GM12878 (cell line): ENCODE data around the gene HIF3A. TPM values are rescaled to one million over a fixed set of nuclear protein-coding genes. Genes with fewer than 3 reads are reported as not detected.

Experiments
- BRCA1 ChIP-seq: IDR thresholded peaks from 2 replicates; pipeline ENCODE4 v1.6.1; 2011; ENCODE audit warnings: low read depth, low read length, improper control_type of control experiment
- CUX1 ChIP-seq: IDR thresholded peaks from 2 replicates; pipeline ENCODE4 v1.6.1; 2012; ENCODE audit warnings: improper control_type of control experiment, low read depth, low read length; ENCODE audit not compliant: insufficient replicate concordance
- IRF5 ChIP-seq: fragments of 450-650 bp; IDR thresholded peaks from 2 replicates; pipeline ENCODE4 v1.6.1; 2017; ENCODE audit warnings: borderline replicate concordance
- MXI1 ChIP-seq: fragments of 150-350 bp; IDR thresholded peaks from 2 replicates; pipeline ENCODE4 v1.6.1; 2011; ENCODE audit warnings: low read depth, mild to moderate bottlenecking, inconsistent platforms, low read length, improper control_type of control experiment
- RUNX3 ChIP-seq: IDR thresholded peaks from 2 replicates; pipeline ENCODE4 v1.6.1; 2012; ENCODE audit warnings: low read length, inconsistent platforms
- SIN3A ChIP-seq: IDR thresholded peaks from 2 replicates; pipeline ENCODE4 v1.6.1; 2012; ENCODE audit warnings: low read depth, low read length, improper control_type of control experiment
- polyA plus RNA-seq, 11 experiments: library from polyadenylated mRNA; depleted of rRNA in 4 of 11; unstranded in 6 of 11; stranded (reverse) in 5 of 11; fragments of >200 nt; fragmentation: Nextera tagmentation in 4 of 11; fragmentation: Illumina TruSeq in 1 of 11; extraction: Ambion mirVana in 4 of 11; extraction: Trizol in 1 of 11; gene quantifications; 1 replicate in 1 of 11; 2 replicates in 10 of 11; pipeline versions ENCODE4 v1.2.1 to v1.2.3, GENCODE V29; 2011 to 2016; ENCODE audit warnings: inconsistent platforms in 2 of 11, missing spikeins in 2 of 11, low read depth in 1 of 11
- total RNA-seq, 4 experiments: library from RNA; depleted of rRNA in 3 of 4; stranded (reverse); fragments of >200 nt in 3 of 4; fragmentation: Illumina TruSeq in 1 of 4; extraction: Trizol in 1 of 4; gene quantifications; 2 replicates each; pipeline versions ENCODE4 v1.2.1 to v1.2.3, GENCODE V29; 2013 to 2021

HIF3A gene
- total and polyA plus RNA-seq, 10 of the 15 experiments (the other 5 are each of a cell fraction or from before 2014, with no cell fraction given) = 0.03 to 0.20 (median 0.06) TPM; not detected in 5

DNA sequence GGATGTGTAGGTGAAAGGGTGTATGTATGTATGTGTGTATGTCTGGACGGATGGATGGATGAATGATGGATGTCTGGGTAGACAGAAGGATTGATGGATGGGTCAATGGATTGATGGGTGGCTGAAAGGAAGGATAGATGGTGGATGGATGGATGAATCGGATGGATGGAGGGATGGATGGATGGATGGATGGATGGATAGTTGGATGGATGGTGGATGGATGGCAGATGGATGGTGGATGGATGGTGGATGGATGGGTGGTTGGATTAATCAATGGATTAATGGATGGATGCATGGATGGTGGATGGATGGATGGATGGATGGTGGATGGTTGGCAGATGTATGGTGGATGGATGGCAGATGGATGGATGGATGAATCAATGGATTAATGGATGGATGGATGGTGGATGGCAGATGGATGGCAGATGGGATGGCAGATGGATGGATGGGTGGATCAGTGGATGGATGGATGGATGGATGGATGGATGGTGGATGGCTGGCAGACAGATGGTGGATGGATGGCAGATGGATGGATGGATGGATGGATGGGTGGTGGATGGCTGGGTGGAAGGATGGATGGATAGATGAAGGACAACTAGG, 33.6 kb downstream of the HIF3A start (continued):
- TF ChIP-seq CUX1 (no peak), BRCA1 (no peak), IRF5 (no peak), SIN3A (no peak), RUNX3 (no peak), MXI1 (no peak)
- TF ChIP-seq, all 136 proteins: peak for 0
